Stimulated activated CD4-positive, alpha-beta T cell treated with anti-CD3 and anti-CD28 coated beads, Interleukin-12 subunit alpha, Interleukin-12 subunit beta, amount 100 ng/mL, for 4 hours (primary cell): ENCODE results near the gene SLC39A9.
"Not testable (repeated sequence)": the region's sequence is repeated elsewhere in the genome, so short reads cannot be mapped to it uniquely, and the experiment has no call there.

ENCODE experiments used
- DNase-seq: peaks from one replicate; pipeline ENCODE4 v3.0.0-alpha.2; 2020

The SLC39A9 gene

GRCh38 chr14:69428289-69428998 lies 30.0 kb downstream of the SLC39A9 start:
- DNase-seq, result no peak

- DNase-seq, result no peak
These were observed 31.2 kb downstream of the SLC39A9 start for GRCh38 chr14:69429643-69430042.

- no peak for DNase-seq
These were observed 31.9 kb downstream of the SLC39A9 start for GRCh38 chr14:69430306-69430939.

- DNase-seq, result no peak
These were observed 33.9 kb downstream of the SLC39A9 start for GRCh38 chr14:69432364-69432763.

- DNase-seq, result no peak
These were observed 41.2 kb downstream of the SLC39A9 start for GRCh38 chr14:69439521-69440270.

GRCh38 chr14:69441948-69442347 lies 43.5 kb downstream of the SLC39A9 start:
- no peak for DNase-seq

GRCh38 chr14:69443296-69443805 lies 44.9 kb downstream of the SLC39A9 start:
- no peak for DNase-seq

GRCh38 chr14:69449216-69449615 lies 50.7 kb downstream of the SLC39A9 start:
- DNase-seq, result no peak

- DNase-seq, result no peak
These were observed 53.4 kb downstream of the SLC39A9 start for GRCh38 chr14:69451941-69452340.

GRCh38 chr14:69458350-69458749 lies 59.9 kb downstream of the SLC39A9 start:
- no peak for DNase-seq

- no peak for DNase-seq
These were observed 60.6 kb downstream of the SLC39A9 start for GRCh38 chr14:69459122-69459521.

- DNase-seq, result peak; percentile 45
These were observed 61.7 kb downstream of the SLC39A9 start for GRCh38 chr14:69460093-69460701.

GRCh38 chr14:69464379-69464778 lies 65.9 kb downstream of the SLC39A9 start:
- no peak for DNase-seq

- DNase-seq, result no peak
These were observed 66.3 kb downstream of the SLC39A9 start for GRCh38 chr14:69464829-69465228.

GRCh38 chr14:69468949-69469348 lies 70.5 kb downstream of the SLC39A9 start:
- no peak for DNase-seq

GRCh38 chr14:69471436-69471835 lies 72.9 kb downstream of the SLC39A9 start:
- no peak for DNase-seq

- no peak for DNase-seq
These were observed 73.4 kb downstream of the SLC39A9 start for GRCh38 chr14:69471916-69472315.

- no peak for DNase-seq
These were observed 74.8 kb downstream of the SLC39A9 start for GRCh38 chr14:69473260-69473659.

GRCh38 chr14:69473946-69474345 lies 75.5 kb downstream of the SLC39A9 start:
- DNase-seq, result no peak

- DNase-seq, result no peak
These were observed 76.8 kb downstream of the SLC39A9 start for GRCh38 chr14:69475194-69475818.

GRCh38 chr14:69476824-69477450 lies 78.4 kb downstream of the SLC39A9 start:
- not testable (repeated sequence) for DNase-seq

GRCh38 chr14:69478055-69478454 lies 79.6 kb downstream of the SLC39A9 start:
- DNase-seq, result not testable (repeated sequence)
